GM10266 (cell line): ENCODE results near the gene TCERG1L.

ENCODE experiments used
- DNase-seq: peaks from one replicate; pipeline ENCODE4 v3.0.0; 2012; ENCODE audit errors: extremely low spot score
- TF ChIP-seq, protein P1 (sequence below): IDR thresholded peaks from 2 replicates; pipeline ENCODE4 v1.5.1; 2012; ENCODE audit warnings: mild to moderate bottlenecking, low read depth; ENCODE audit not compliant: control insufficient read depth, insufficient read depth; ENCODE audit errors: missing control alignments

The TCERG1L gene

DNA sequence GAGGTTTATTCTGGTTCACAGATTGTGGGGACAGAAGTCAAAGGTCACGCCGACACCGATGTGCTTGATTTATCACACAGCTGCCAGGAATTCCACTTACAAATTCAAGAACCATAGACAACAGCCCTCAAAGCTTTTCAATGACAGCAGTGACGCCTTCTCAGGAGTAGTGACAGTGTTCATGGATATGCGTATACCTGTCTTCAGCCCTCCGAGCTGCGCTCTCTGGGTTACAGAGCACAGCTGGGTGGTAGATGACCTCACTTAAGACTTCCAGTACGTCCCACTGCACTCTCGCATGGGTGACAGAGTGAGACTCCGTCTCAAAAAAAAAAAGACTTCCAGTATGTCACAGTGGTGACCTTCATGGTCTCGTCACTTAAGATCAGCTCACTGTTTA is 108.5 kb downstream of the TCERG1L start:
- no peak for DNase-seq
- TF ChIP-seq, protein P1, sequence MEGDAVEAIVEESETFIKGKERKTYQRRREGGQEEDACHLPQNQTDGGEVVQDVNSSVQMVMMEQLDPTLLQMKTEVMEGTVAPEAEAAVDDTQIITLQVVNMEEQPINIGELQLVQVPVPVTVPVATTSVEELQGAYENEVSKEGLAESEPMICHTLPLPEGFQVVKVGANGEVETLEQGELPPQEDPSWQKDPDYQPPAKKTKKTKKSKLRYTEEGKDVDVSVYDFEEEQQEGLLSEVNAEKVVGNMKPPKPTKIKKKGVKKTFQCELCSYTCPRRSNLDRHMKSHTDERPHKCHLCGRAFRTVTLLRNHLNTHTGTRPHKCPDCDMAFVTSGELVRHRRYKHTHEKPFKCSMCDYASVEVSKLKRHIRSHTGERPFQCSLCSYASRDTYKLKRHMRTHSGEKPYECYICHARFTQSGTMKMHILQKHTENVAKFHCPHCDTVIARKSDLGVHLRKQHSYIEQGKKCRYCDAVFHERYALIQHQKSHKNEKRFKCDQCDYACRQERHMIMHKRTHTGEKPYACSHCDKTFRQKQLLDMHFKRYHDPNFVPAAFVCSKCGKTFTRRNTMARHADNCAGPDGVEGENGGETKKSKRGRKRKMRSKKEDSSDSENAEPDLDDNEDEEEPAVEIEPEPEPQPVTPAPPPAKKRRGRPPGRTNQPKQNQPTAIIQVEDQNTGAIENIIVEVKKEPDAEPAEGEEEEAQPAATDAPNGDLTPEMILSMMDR = no peak

DNA sequence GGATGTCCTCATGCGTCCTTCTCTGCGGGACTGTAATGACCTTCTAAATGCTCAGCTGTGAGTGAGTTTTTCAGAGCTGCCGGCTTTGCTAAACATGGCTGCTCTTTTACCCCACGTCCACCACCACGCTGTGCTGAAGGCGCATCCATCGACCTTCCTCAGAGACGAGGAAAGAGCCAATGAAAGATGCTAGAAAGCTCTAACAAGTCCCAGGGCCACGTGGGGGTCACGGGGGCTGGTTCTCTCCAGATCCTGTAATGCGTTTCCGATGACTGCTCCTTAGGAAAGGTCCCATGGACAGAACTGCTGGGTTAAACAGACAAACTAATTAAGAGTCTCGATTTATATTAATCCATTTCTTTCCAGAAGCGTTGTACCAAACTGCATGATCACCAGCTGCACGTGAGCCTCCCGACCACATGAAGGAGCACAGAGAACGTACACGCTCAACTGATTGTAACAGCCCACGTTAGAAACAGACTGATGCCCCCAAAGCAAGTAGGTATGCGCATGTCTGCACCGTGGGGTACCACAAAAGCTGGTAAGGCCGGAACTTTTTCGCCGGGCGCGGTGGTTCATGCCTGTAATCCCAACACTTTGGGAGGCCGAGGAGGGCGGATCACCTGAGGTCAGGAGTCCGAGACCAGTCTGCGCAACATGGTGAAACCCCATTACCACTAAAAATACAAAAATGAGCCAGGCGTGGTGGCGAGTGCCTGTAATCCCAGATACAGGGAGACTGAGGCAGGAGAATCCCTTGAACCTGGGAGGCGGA is 109.6 kb downstream of the TCERG1L start:
- no peak for DNase-seq

DNA sequence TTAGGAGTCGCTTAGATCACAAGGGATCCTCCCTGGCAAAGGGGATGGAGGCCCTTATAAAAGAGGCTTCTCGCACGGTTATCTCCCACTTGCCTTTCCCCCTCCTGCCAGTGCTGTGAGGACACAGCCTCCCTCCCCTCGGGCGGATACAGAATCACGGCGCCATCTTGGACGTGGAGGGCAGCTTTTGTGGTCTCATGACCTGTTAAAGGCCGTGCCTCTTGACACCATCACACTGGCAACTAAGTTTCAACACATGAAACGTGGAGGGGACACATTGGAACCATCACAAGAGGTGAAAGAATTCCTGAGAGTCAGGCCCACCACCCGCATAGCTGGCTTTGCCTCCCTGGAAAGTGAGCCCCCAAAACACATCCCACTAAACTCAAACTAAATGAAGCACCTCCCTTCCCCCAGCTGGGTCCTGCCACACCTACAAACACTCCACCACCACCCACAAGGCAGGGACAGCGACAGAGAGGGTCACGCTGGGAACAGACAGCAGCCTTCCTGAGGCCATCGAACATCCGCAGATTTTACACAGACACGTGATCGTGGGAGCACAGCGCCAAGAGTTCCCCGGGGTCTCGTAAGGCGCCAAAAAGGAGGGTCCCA is 110.6 kb downstream of the TCERG1L start:
- no peak for DNase-seq
- TF ChIP-seq, protein P1 = no peak

More for the DNA sequence above, 109.6 kb downstream of the TCERG1L start:
- TF ChIP-seq, protein P1 = no peak

DNA sequence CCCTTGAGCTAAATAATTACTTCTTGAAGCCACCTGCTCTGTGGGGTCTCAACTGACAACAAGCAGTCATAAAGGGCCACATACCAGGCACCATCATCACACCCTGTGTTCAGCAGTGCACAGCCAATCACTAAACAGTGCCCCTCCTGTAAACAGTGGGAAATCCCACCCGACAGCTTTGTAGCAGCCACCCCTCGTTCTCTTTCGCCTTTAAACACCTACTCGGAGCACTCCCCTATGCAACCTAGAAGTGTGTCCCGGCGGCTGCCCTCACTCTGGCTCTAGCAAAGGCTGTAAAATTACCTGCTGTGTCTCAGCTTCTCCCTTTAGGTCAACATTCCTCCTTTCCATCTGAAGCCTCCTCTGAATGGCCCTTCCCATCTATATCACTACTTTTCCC is 111.9 kb downstream of the TCERG1L start:
- DNase-seq = no peak
- TF ChIP-seq, protein P1 = no peak

DNA sequence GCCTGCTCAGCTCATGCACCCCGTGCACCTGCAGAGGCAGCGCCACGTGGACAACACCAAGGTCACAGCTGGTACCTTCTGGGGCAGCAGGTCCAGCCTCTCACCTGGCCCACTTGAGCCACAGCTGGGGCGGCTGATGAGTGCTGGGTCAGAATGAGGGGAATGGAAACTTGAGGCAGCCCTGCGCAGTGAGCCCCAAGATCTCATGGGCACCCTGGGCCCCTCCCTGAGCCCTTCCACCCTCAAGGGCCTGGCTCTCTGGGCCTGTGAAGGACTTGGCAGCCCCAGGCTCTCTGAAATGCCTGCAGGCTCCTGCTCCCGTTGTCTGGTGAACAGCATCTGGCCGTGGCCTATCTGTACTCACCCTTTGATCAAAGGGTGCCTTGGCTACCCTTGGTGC is 112.7 kb downstream of the TCERG1L start:
- TF ChIP-seq, protein P1 = no peak
- no peak for DNase-seq

DNA sequence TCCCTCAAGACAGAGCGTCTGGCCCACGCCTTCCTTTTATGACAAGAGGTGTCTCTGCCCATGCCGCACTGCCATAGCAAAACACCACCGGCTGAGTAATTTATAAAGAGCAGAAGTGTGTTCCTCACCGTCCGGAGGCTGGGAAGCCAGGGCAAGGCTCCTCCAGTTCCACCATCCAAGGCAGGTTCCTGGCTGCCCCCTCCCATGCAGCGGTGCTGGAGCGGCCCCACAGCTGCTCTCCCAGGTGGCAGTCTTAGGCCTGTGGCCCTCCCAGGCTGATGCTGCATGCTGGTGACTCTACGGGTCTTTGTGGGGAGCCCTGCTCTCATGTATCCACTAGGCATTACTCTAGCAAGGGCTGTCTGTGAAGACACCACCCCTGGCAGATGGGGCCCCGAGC is 113.1 kb downstream of the TCERG1L start:
- TF ChIP-seq, protein P1 = no peak
- DNase-seq = no peak
